ENCODE measurements around the gene PLPP4.

PLPP4 gene

DNA sequence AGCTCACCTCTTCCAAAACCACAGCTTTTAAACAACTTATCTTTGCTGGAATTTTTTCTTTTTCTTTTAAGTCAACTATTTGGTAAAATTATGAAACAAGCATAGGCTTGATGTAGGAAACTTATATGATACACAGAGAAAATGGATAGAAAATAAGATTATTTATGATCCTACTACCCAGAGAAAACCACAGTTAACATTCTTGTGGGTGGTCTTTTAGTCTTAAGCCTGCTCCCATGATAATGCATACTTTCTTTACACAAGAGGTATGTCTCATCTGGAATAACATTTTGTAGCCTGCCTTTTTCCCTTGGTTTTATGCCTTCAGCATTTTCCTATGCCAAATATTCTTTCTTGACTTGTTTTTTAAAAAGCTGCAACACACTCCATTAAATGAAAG is 21.4 kb downstream of the PLPP4 start:
- Histone ChIP-seq H2AFZ (ENCODE audit: low read depth, low read length) (no peak overlapping the region), H3K9ac (ENCODE audit: low read depth, low read length) (no peak overlapping the region), H3K79me2 (ENCODE audit: insufficient read depth, low read length) (no peaks in the 10 kb centered on the region), H3K4me1 (ENCODE audit: insufficient read depth, low read length) (no peaks in the 10 kb centered on the region), H3K4me2 (ENCODE audit: insufficient read depth, low read length) (no peak overlapping the region), H3K4me3 (ENCODE audit: low read depth in 1 of 2, low read length in 2 of 2) (no peak overlapping the region), H3K27me3 (ENCODE audit: insufficient read depth, low read length, poor library complexity) (no peaks in the 10 kb centered on the region), H3K27ac (ENCODE audit: low read length) (no peak overlapping the region), H3K36me3 (ENCODE audit: insufficient read depth, low read length) (no peaks in the 10 kb centered on the region), H4K20me1 (ENCODE audit: insufficient read depth, low read length) (no peaks in the 10 kb centered on the region; the same call in 1 of the 2 replicates), H3K9me3 (ENCODE audit: insufficient read depth, low read length, severe bottlenecking) (no peaks in the 10 kb centered on the region)
- ATAC-seq (ENCODE audit: insufficient read depth, low read depth) (no peak), DNase-seq (no peak)
- no peak for TF ChIP-seq CTCF (IDR thresholded peaks at IDR 0.05; ENCODE audit: borderline replicate concordance, extremely low read depth, low read length, poor library complexity, severe bottlenecking)
- no peak for TF ChIP-seq EZH2 (IDR thresholded peaks at IDR 0.05; ENCODE audit: borderline replicate concordance, low read depth, low read length, severe bottlenecking)

DNA sequence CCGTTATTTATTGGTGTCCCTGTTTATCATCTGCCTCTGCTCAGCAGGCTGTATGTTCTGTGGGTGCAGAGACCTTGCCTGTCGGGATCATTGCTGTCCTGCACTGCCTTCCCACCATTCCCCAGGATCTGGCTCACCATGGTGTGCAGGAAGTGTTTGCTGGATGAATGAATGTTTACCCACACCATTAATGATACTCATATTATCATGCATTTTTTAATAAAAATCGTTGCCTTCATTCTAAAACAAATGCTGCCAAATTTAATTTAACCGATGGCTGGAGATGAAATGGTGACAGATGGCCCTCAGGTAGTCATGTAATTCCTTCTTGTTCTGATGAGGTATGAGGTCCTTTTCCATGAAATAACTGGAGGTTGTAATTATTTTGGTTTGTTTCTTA is 22.5 kb downstream of the PLPP4 start:
- ATAC-seq (ENCODE audit: insufficient read depth, low read depth), result no peak
- H3K9ac ChIP-seq (ENCODE audit: low read depth, low read length), result no peak overlapping the region

DNA sequence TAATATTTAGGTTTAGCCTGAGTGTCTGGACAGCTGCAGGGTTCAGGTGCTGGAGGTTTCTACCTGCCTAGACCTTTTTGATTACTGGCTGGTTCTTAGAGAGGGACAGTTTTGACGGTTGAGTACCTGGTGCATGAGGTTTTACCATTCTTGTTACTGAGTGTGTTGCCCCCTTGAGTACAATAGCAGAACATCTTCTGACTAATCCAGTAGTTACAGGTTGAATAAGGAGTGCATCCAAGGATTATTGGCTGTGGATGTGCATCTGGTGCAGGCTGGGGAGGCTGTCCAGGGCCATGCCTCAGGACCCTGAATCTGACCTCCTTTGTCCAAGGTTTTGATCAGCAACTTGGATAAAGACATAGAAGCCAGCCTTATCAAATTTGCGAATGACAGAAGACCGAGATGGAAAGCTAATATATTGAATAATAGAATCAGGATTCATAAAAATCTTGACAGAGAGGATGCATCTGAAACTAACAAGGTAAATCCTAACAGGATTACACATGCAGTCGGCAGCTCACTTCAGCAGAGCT is 23.1 kb downstream of the PLPP4 start:
- H3K4me2 ChIP-seq (ENCODE audit: insufficient read depth, low read length), result no peak overlapping the region
- no peak overlapping the region for H3K27ac ChIP-seq (ENCODE audit: low read length)
- DNase-seq, result no peak

More for the DNA sequence above, 22.5 kb downstream of the PLPP4 start:
- Histone ChIP-seq H3K4me3 (ENCODE audit: low read depth in 1 of 2, low read length in 2 of 2) (no peak overlapping the region), H3K4me1 (ENCODE audit: insufficient read depth, low read length) (no peaks in the 10 kb centered on the region), H3K79me2 (ENCODE audit: insufficient read depth, low read length) (no peaks in the 10 kb centered on the region), H3K36me3 (ENCODE audit: insufficient read depth, low read length) (no peaks in the 10 kb centered on the region), H3K27me3 (ENCODE audit: insufficient read depth, low read length, poor library complexity) (no peaks in the 10 kb centered on the region), H3K27ac (ENCODE audit: low read length) (no peak overlapping the region), H4K20me1 (ENCODE audit: insufficient read depth, low read length) (no peaks in the 10 kb centered on the region; the same call in 1 of the 2 replicates), H3K9me3 (ENCODE audit: insufficient read depth, low read length, severe bottlenecking) (no peaks in the 10 kb centered on the region), H2AFZ (ENCODE audit: low read depth, low read length) (no peak overlapping the region), H3K4me2 (ENCODE audit: insufficient read depth, low read length) (no peak overlapping the region)
- DNase-seq, result no peak
- TF ChIP-seq CTCF (IDR thresholded peaks at IDR 0.05; ENCODE audit: borderline replicate concordance, extremely low read depth, low read length, poor library complexity, severe bottlenecking) (no peak), EZH2 (IDR thresholded peaks at IDR 0.05; ENCODE audit: borderline replicate concordance, low read depth, low read length, severe bottlenecking) (no peak)

More for the DNA sequence above, 23.1 kb downstream of the PLPP4 start:
- Histone ChIP-seq H3K27me3 (ENCODE audit: insufficient read depth, low read length, poor library complexity) (no peaks in the 10 kb centered on the region), H2AFZ (ENCODE audit: low read depth, low read length) (no peak overlapping the region), H3K9me3 (ENCODE audit: insufficient read depth, low read length, severe bottlenecking) (no peaks in the 10 kb centered on the region), H3K4me3 (ENCODE audit: low read depth in 1 of 2, low read length in 2 of 2) (no peak overlapping the region), H3K36me3 (ENCODE audit: insufficient read depth, low read length) (no peaks in the 10 kb centered on the region), H3K79me2 (ENCODE audit: insufficient read depth, low read length) (no peaks in the 10 kb centered on the region), H3K4me1 (ENCODE audit: insufficient read depth, low read length) (no peaks in the 10 kb centered on the region), H4K20me1 (ENCODE audit: insufficient read depth, low read length) (no peaks in the 10 kb centered on the region; the same call in 1 of the 2 replicates), H3K9ac (ENCODE audit: low read depth, low read length) (no peak overlapping the region)
- no peak for TF ChIP-seq CTCF (IDR thresholded peaks at IDR 0.05; ENCODE audit: borderline replicate concordance, extremely low read depth, low read length, poor library complexity, severe bottlenecking)
- no peak for TF ChIP-seq EZH2 (IDR thresholded peaks at IDR 0.05; ENCODE audit: borderline replicate concordance, low read depth, low read length, severe bottlenecking)
- ATAC-seq (ENCODE audit: insufficient read depth, low read depth), result no peak

Data from DND-41 (cell line).